Measurements from ENCODE around the gene PRKAR1B.

- no peak for TF ChIP-seq CTCF (conservative IDR thresholded peaks at IDR 0.05 in 1 of 2, IDR thresholded peaks at IDR 0.05 in 1 of 2; ENCODE audit: extremely low read depth in 1 of 2, insufficient read depth in 1 of 2, low read depth in 1 of 2, low read length in 2 of 2)
- TF ChIP-seq EZH2 (IDR thresholded peaks at IDR 0.05; ENCODE audit: borderline replicate concordance, low read length) = no peak
Observed at GRCh38 chr7:608361-608760, 118.7 kb downstream of the PRKAR1B start.

All from mammary epithelial cell (primary cell).